K562 (cell line): ENCODE data around the gene DNAH9. TPM values are rescaled to one million over a fixed set of nuclear protein-coding genes. Genes with fewer than 3 reads are reported as not detected.

Source experiments
- ARHGAP35 ChIP-seq: fragments of 450-650 bp; IDR thresholded peaks from 2 replicates; pipeline ENCODE4 v1.6.1; 2018; ENCODE audit not compliant: partially characterized antibody
- ASH1L ChIP-seq: fragments of 450-650 bp; IDR thresholded peaks from 2 replicates; pipeline ENCODE4 v1.6.1; 2018; ENCODE audit warnings: borderline replicate concordance, mild to moderate bottlenecking, low read depth; ENCODE audit not compliant: partially characterized antibody
- DDX20 ChIP-seq: fragments of 450-650 bp; IDR thresholded peaks from 2 replicates; pipeline ENCODE4 v1.6.1; 2016; ENCODE audit warnings: missing genetic modification characterization, low read depth, mild to moderate bottlenecking, missing compliant biosample characterization, moderate library complexity
- E2F1 ChIP-seq: sonication (generic); formaldehyde crosslinking; IDR thresholded peaks from 2 replicates; pipeline ENCODE4 v1.8.1; 2023; ENCODE audit warnings: mild to moderate bottlenecking, missing genetic modification reagents, moderate library complexity
- HDAC1 ChIP-seq, 2 experiments: fragments of 450-650 bp; IDR thresholded peaks; 2 replicates each; pipeline ENCODE4 v1.6.1; 2016 to 2017; ENCODE audit warnings: inconsistent platforms in 1 of 2, mild to moderate bottlenecking in 1 of 2, moderate library complexity in 1 of 2
- LCOR ChIP-seq: sonication (generic); formaldehyde crosslinking; IDR thresholded peaks from 2 replicates; pipeline ENCODE4 v1.8.0; 2022; ENCODE audit warnings: mild to moderate bottlenecking, missing genetic modification reagents
- MLX ChIP-seq, 2 experiments: fragments of 450-650 bp in 1 of 2; sonication (generic) in 1 of 2; formaldehyde crosslinking; conservative IDR thresholded peaks; 2 replicates each; pipeline versions ENCODE4 v1.4.0 to v1.8.1; 2020 to 2022; ENCODE audit warnings: mild to moderate bottlenecking in 1 of 2, missing genetic modification reagents in 1 of 2
- NBN ChIP-seq: fragments of 450-650 bp; IDR thresholded peaks from 2 replicates; pipeline ENCODE4 v1.6.1; 2016; ENCODE audit warnings: low read depth, mild to moderate bottlenecking
- TOE1 ChIP-seq, 2 experiments: fragments of 450-650 bp in 1 of 2; sonication (generic) in 1 of 2; formaldehyde crosslinking in 1 of 2; IDR thresholded peaks; 2 replicates each; pipeline versions ENCODE4 v1.7.1 to v1.8.0; 2016 to 2022; ENCODE audit warnings: borderline replicate concordance in 2 of 2, mild to moderate bottlenecking in 2 of 2, antibody characterized with exemption in 1 of 2, inconsistent platforms in 1 of 2, low read depth in 1 of 2, missing genetic modification reagents in 1 of 2, moderate library complexity in 1 of 2
- U2AF2 ChIP-seq: fragments of 200-400 bp; formaldehyde crosslinking; optimal IDR thresholded peaks from 2 replicates; pipeline ENCODE3; 2017; ENCODE audit warnings: low read depth, mild to moderate bottlenecking, low read length
- ZNF584 ChIP-seq: fragments of 200-800 bp; sonication (Bioruptor generic); IDR thresholded peaks from 2 replicates; pipeline ENCODE4 v1.6.1; 2016; ENCODE audit warnings: low read depth, mild to moderate bottlenecking, missing genetic modification characterization, missing compliant biosample characterization
- ZNF644 ChIP-seq: fragments of 200-800 bp; sonication (Bioruptor generic); IDR thresholded peaks from 2 replicates; pipeline ENCODE4 v1.6.1; 2016; ENCODE audit warnings: low read depth, missing genetic modification characterization, missing compliant biosample characterization
- polyA plus RNA-seq, 8 experiments: library from polyadenylated mRNA; depleted of rRNA in 4 of 8; stranded (reverse) in 5 of 8; unstranded in 3 of 8; fragments of >200 nt; fragmentation: Nextera tagmentation in 2 of 8; fragmentation: Illumina TruSeq in 1 of 8; extraction: Ambion mirVana in 2 of 8; extraction: Trizol in 1 of 8; gene quantifications; 2 replicates each; pipeline versions ENCODE4 v1.2.1 to v1.2.3, GENCODE V29; 2011 to 2014; ENCODE audit warnings: inconsistent platforms in 1 of 8, missing spikeins in 1 of 8
- total RNA-seq, 7 experiments: library from RNA; depleted of rRNA in 6 of 7; stranded (reverse); fragments of >200 nt in 6 of 7; fragmentation: Illumina TruSeq in 2 of 7; extraction: Trizol in 2 of 7; gene quantifications; 2 replicates each; pipeline versions ENCODE4 v1.2.1 to v1.2.3, GENCODE V29; 2011 to 2021; ENCODE audit warnings: low replicate concordance in 1 of 7

DNAH9 gene
- total and polyA plus RNA-seq, 9 of the 15 experiments (the other 6 are each of a cell fraction or from before 2014, with no cell fraction given), result not detected

GRCh38 chr17:11997972-11998233 lies 399.6 kb downstream of the DNAH9 start (continued):
- TF ChIP-seq E2F1 (no peak), ZNF584 (CRISPR knock-in tag) (no peak), TOE1 (IDR thresholded peaks at IDR 0.05; ENCODE audit: borderline replicate concordance) (0 out of 2 replicates have a peak, but pooled peaks have one; percentile 12), TOE1 (CRISPR knock-in tag; IDR thresholded peaks at IDR 0.05; ENCODE audit: borderline replicate concordance, low read depth) (no peak), HDAC1 (IDR thresholded peaks at IDR 0.05) (0 out of 4 replicates have a peak, but pooled peaks of 1 of the 2 experiments have one; percentile 10), LCOR (CRISPR knock-in tag) (no peak), MLX (CRISPR knock-in tag; conservative IDR thresholded peaks at IDR 0.05) (no peak), ASH1L (no peak), NBN (0 out of 2 replicates have a peak, but pooled peaks have one; percentile 9), ZNF644 (tag) (no peak), DDX20 (tag) (no peak), ARHGAP35 (no peak), U2AF2 (no peak)
- TF ChIP-seq, all 486 proteins: peak for 10
